PC-9 (cell line): Measurements from ENCODE around the gene MINDY1. TPM values are rescaled to one million over a fixed set of nuclear protein-coding genes. Genes with fewer than 3 reads are reported as not detected.

ENCODE experiments used
- BruUV-seq: library from RNA; stranded (reverse); fragments of 400-500 nt; replicated peaks from 2 replicates; lab custom pipeline; 2021; lab: Mats Ljungman, UMichigan
- CTCF ChIA-PET: fragments of 300-600 bp; sonication (Branson Sonifier 250); formaldehyde crosslinking; loops from one replicate; lab custom pipeline; 2022; ENCODE audit warnings: antibody characterized with exemption; lab: Charles Lee
- POLR2A ChIA-PET: fragments of 300-600 bp; sonication (Branson Sonifier 250); formaldehyde crosslinking; loops from one replicate; lab custom pipeline; 2022; ENCODE audit warnings: antibody characterized with exemption; ENCODE audit not compliant: unreplicated experiment; lab: Charles Lee
- DNase-seq, 2 experiments: peaks; one replicate each; pipeline versions ENCODE4 v3.0.0 to v3.0.0-alpha.2; 2015 to 2022; ENCODE audit warnings: mixed read lengths in 1 of 2
- H2AFZ ChIP-seq: fragments of 200-600 bp; sonication (generic); 2 replicates; pipeline ENCODE4 v1.8.1; 2017; ENCODE audit warnings: antibody characterized with exemption
- H3F3A ChIP-seq: fragments of 200-600 bp; sonication (generic); 2 replicates; pipeline ENCODE4 v1.8.1; 2017; ENCODE audit warnings: antibody characterized with exemption, mild to moderate bottlenecking, low read depth; ENCODE audit not compliant: insufficient read depth
- H3K27ac ChIP-seq: fragments of 200-600 bp; sonication (generic); 2 replicates; pipeline ENCODE4 v1.6.1; 2016; ENCODE audit warnings: mixed run types
- H3K27me3 ChIP-seq: fragments of 200-600 bp; sonication (generic); 2 replicates; pipeline ENCODE4 v1.6.1; 2016; ENCODE audit warnings: low read depth, mixed run types; ENCODE audit not compliant: insufficient read depth
- H3K36me3 ChIP-seq: fragments of 200-600 bp; sonication (generic); 2 replicates; pipeline ENCODE4 v1.6.1; 2016; ENCODE audit warnings: low read depth, mixed run types
- H3K4me1 ChIP-seq: fragments of 200-600 bp; sonication (generic); replicated peaks from 2 replicates; pipeline ENCODE4 v1.6.1; 2016; ENCODE audit warnings: mixed run types; ENCODE audit not compliant: insufficient read depth
- H3K4me2 ChIP-seq: fragments of 200-600 bp; sonication (generic); 2 replicates; pipeline ENCODE4 v1.6.1; 2017; ENCODE audit warnings: mixed run types
- H3K4me3 ChIP-seq: fragments of 200-600 bp; sonication (generic); 2 replicates; pipeline ENCODE4 v1.6.1; 2016; ENCODE audit warnings: mixed run types
- H3K79me2 ChIP-seq: fragments of 200-600 bp; sonication (generic); 2 replicates; pipeline ENCODE4 v1.6.1; 2017; ENCODE audit warnings: low read depth, mixed run types
- H3K9me2 ChIP-seq: fragments of 200-600 bp; sonication (generic); 2 replicates; pipeline ENCODE4 v1.8.1; 2017; ENCODE audit warnings: mild to moderate bottlenecking; ENCODE audit not compliant: insufficient read depth
- H3K9me3 ChIP-seq: fragments of 200-600 bp; sonication (generic); 2 replicates; pipeline ENCODE4 v1.8.1; 2016; ENCODE audit warnings: low read depth; ENCODE audit not compliant: insufficient read depth
- H4K20me1 ChIP-seq: fragments of 200-600 bp; sonication (generic); 2 replicates; pipeline ENCODE4 v1.8.1; 2017; ENCODE audit not compliant: insufficient read depth
- CTCF ChIP-seq: fragments of 200-600 bp; sonication (generic); conservative IDR thresholded peaks from 2 replicates; pipeline ENCODE4 v1.6.1; 2017; ENCODE audit warnings: mixed run types, antibody characterized with exemption, mild to moderate bottlenecking, moderate library complexity
- EZH2 ChIP-seq: fragments of 200-600 bp; sonication (generic); IDR thresholded peaks from 2 replicates; pipeline ENCODE4 v1.8.0; 2017; ENCODE audit warnings: antibody characterized with exemption, low read depth
- intact Hi-C: fragments of 100-400 bp; cut with micrococcal nuclease; formaldehyde crosslinking; loops from one replicate; pipeline ENCODE4 v1.10.0; 2022; ENCODE audit not compliant: unreplicated experiment
- total RNA-seq: library from RNA; stranded (reverse); gene quantifications from 2 replicates; pipeline ENCODE4 v1.2.3, GENCODE V29; 2021

MINDY1 gene
- total RNA-seq, 1 experiment from 2014 or later: 17.6 TPM

- TF ChIP-seq EZH2: no peak
- TF ChIP-seq CTCF: no peak
- intact Hi-C loops: no loop called here
- no peaks in the 10 kb centered on the region for H3K79me2 ChIP-seq
- H3K4me1 ChIP-seq: peaks cover 36% of the 10 kb centered on the region
- no peaks in the 10 kb centered on the region for H3K9me3 ChIP-seq
- no peak overlapping the region for H3K27ac ChIP-seq
- H3F3A ChIP-seq: peaks cover 16% of the 10 kb centered on the region
- no peaks in the 10 kb centered on the region for H3K9me2 ChIP-seq
- no peak overlapping the region for H3K4me2 ChIP-seq
- H3K27me3 ChIP-seq: no peaks in the 10 kb centered on the region
- ChIA-PET CTCF (interaction anchor here (0.6 kb wide), 1 partner anchor 27 kb away, joined by 5 read pairs; the partner anchor contains the start of gene CERS2), POLR2A (interaction anchor here (0.6 to 0.7 kb wide), 2 partner anchors 304 to 742 kb away, joined by 4 read pairs; partner anchors contain the start of gene GOLPH3L)
- no peak overlapping the region for H3K4me3 ChIP-seq
- no peaks in the 10 kb centered on the region for H4K20me1 ChIP-seq
- no peak for DNase-seq
- BruUV-seq: no TSS peak
- no peak overlapping the region for H2AFZ ChIP-seq
- H3K36me3 ChIP-seq: no peaks in the 10 kb centered on the region
Measured at GRCh38 chr1:151001602-151002001, 5.1 kb downstream of the MINDY1 start.

- Histone ChIP-seq H3K4me3 (no peak overlapping the region), H3K4me1 (peaks cover 29% of the 10 kb centered on the region), H3K79me2 (no peaks in the 10 kb centered on the region), H3K4me2 (no peak overlapping the region), H3K9me2 (no peaks in the 10 kb centered on the region), H3K36me3 (no peaks in the 10 kb centered on the region), H3F3A (peaks cover 4% of the 10 kb centered on the region), H4K20me1 (no peaks in the 10 kb centered on the region), H3K27ac (no peak overlapping the region), H3K9me3 (no peaks in the 10 kb centered on the region), H2AFZ (no peak overlapping the region), H3K27me3 (no peaks in the 10 kb centered on the region)
- intact Hi-C loops: no loop called here
- ChIA-PET CTCF (no interaction called here), POLR2A (no interaction called here)
- no TSS peak for BruUV-seq
- DNase-seq: no peak
- TF ChIP-seq EZH2 (no peak), CTCF (no peak)
Measured at GRCh38 chr1:151000408-151000807, 6.3 kb downstream of the MINDY1 start.

- BruUV-seq: no TSS peak
Measured at GRCh38 chr1:150999926-151000325, 6.8 kb downstream of the MINDY1 start.

More at GRCh38 chr1:150999926-151000325, 6.8 kb downstream of the MINDY1 start:
- no peaks in the 10 kb centered on the region for H4K20me1 ChIP-seq
- no peak overlapping the region for H3K4me2 ChIP-seq
- no peak overlapping the region for H3K4me3 ChIP-seq
- no peaks in the 10 kb centered on the region for H3K9me3 ChIP-seq
- H3K79me2 ChIP-seq: no peaks in the 10 kb centered on the region
- no peak overlapping the region for H2AFZ ChIP-seq
- H3K9me2 ChIP-seq: no peaks in the 10 kb centered on the region
- H3K27ac ChIP-seq: no peak overlapping the region
- H3F3A ChIP-seq: peaks cover 3% of the 10 kb centered on the region; the same call in 1 of the 2 replicates
- no peak for TF ChIP-seq EZH2
- no peak for TF ChIP-seq CTCF
- CTCF ChIA-PET: no interaction called here
- H3K27me3 ChIP-seq: no peaks in the 10 kb centered on the region
- H3K4me1 ChIP-seq: peaks cover 24% of the 10 kb centered on the region
- no peak for DNase-seq
- no peaks in the 10 kb centered on the region for H3K36me3 ChIP-seq
- POLR2A ChIA-PET: no interaction called here
- intact Hi-C loops: loop anchor here (5.0 to 10.0 kb wide), 2 partner anchors 185 to 438 kb away; no protein-coding TSS in a partner anchor
